HCT116 (cell line): ENCODE results near the gene CRIM1.

Source experiments
- CEBPB ChIP-seq: IDR thresholded peaks from 2 replicates; pipeline ENCODE4 v1.6.1; 2012; ENCODE audit warnings: low read depth
- EZH2phosphoT487 ChIP-seq: fragments of 200-600 bp; IDR thresholded peaks from 2 replicates; pipeline ENCODE4 v1.6.1; 2018; ENCODE audit warnings: antibody characterized with exemption, borderline replicate concordance
- JUND ChIP-seq: IDR thresholded peaks from 2 replicates; pipeline ENCODE4 v1.6.1; 2012
- POLR2A ChIP-seq: IDR thresholded peaks from 2 replicates; pipeline ENCODE4 v1.7.0; 2011; ENCODE audit warnings: borderline replicate concordance; ENCODE audit not compliant: insufficient read depth, insufficient read length; ENCODE audit errors: extremely low read depth
- RAD21 ChIP-seq: IDR thresholded peaks from 2 replicates; pipeline ENCODE4 v1.6.1; 2012; ENCODE audit warnings: low read depth, mild to moderate bottlenecking
- ZFX ChIP-seq: fragments of 450-650 bp; IDR thresholded peaks from 2 replicates; pipeline ENCODE4 v1.6.1; 2017
- TF ChIP-seq, protein P1 (sequence below): IDR thresholded peaks from 2 replicates; pipeline ENCODE4 v1.6.1; 2012
- TF ChIP-seq, protein P2 (sequence below), 3 experiments: fragments of 200-600 bp in 1 of 3; sonication (generic) in 1 of 3; IDR thresholded peaks in 2 of 3; conservative IDR thresholded peaks in 1 of 3; 2 replicates each; pipeline ENCODE4 v1.5.1; 2012 to 2017; ENCODE audit warnings: low read depth in 2 of 3, low read length in 2 of 3, antibody characterized with exemption in 1 of 3, borderline replicate concordance in 1 of 3, control low read depth in 1 of 3, mild to moderate bottlenecking in 1 of 3, mixed read lengths in 1 of 3, mixed run types in 1 of 3, moderate library complexity in 1 of 3; ENCODE audit not compliant: insufficient read depth in 1 of 3
- TF ChIP-seq, protein P3 (sequence below): IDR thresholded peaks from 2 replicates; pipeline ENCODE4 v1.6.1; 2011; ENCODE audit warnings: mild to moderate bottlenecking, low read length, moderate library complexity; ENCODE audit not compliant: insufficient replicate concordance; ENCODE audit errors: extremely low read depth
- TF ChIP-seq, protein P4 (sequence below): IDR thresholded peaks from 2 replicates; pipeline ENCODE4 v1.6.1; 2012

DNA sequence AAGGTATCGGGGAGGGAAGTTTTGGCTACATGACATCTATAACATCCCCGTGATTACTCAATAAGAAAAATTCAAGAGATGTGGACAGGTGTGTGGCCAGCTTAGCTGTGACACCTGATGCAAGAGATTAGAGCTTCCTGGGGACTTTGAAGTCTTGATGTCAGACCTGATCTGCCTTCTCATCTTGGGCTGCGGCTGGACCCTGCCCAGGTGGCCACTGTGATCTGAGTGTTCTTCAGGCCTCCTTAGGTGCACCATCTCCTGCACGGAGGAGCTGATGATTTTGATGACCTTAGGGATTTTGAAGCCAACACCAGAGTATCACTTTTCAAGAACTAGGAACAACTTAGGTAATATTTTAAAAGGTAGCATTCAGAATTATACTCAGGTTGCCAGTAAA is 128.9 kb downstream of the CRIM1 start:
- TF ChIP-seq ZFX (no peak), RAD21 (no peak), POLR2A (no peak), JUND (no peak), EZH2phosphoT487 (no peak), CEBPB (no peak)
- TF ChIP-seq, protein P1, sequence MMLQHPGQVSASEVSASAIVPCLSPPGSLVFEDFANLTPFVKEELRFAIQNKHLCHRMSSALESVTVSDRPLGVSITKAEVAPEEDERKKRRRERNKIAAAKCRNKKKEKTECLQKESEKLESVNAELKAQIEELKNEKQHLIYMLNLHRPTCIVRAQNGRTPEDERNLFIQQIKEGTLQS = no peak
- TF ChIP-seq, protein P2, sequence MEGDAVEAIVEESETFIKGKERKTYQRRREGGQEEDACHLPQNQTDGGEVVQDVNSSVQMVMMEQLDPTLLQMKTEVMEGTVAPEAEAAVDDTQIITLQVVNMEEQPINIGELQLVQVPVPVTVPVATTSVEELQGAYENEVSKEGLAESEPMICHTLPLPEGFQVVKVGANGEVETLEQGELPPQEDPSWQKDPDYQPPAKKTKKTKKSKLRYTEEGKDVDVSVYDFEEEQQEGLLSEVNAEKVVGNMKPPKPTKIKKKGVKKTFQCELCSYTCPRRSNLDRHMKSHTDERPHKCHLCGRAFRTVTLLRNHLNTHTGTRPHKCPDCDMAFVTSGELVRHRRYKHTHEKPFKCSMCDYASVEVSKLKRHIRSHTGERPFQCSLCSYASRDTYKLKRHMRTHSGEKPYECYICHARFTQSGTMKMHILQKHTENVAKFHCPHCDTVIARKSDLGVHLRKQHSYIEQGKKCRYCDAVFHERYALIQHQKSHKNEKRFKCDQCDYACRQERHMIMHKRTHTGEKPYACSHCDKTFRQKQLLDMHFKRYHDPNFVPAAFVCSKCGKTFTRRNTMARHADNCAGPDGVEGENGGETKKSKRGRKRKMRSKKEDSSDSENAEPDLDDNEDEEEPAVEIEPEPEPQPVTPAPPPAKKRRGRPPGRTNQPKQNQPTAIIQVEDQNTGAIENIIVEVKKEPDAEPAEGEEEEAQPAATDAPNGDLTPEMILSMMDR (IDR thresholded peaks at IDR 0.05 in 2 of 3, conservative IDR thresholded peaks at IDR 0.05 in 1 of 3; ENCODE audit: borderline replicate concordance in 1 of 3, insufficient read depth in 1 of 3, low read depth in 2 of 3, low read length in 2 of 3) = no peak
- TF ChIP-seq, protein P3, sequence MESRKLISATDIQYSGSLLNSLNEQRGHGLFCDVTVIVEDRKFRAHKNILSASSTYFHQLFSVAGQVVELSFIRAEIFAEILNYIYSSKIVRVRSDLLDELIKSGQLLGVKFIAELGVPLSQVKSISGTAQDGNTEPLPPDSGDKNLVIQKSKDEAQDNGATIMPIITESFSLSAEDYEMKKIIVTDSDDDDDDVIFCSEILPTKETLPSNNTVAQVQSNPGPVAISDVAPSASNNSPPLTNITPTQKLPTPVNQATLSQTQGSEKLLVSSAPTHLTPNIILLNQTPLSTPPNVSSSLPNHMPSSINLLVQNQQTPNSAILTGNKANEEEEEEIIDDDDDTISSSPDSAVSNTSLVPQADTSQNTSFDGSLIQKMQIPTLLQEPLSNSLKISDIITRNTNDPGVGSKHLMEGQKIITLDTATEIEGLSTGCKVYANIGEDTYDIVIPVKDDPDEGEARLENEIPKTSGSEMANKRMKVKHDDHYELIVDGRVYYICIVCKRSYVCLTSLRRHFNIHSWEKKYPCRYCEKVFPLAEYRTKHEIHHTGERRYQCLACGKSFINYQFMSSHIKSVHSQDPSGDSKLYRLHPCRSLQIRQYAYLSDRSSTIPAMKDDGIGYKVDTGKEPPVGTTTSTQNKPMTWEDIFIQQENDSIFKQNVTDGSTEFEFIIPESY = no peak
- TF ChIP-seq, protein P4, sequence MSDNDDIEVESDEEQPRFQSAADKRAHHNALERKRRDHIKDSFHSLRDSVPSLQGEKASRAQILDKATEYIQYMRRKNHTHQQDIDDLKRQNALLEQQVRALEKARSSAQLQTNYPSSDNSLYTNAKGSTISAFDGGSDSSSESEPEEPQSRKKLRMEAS = no peak
